K562 (cell line): ENCODE results near the gene C9orf50. TPM values are rescaled to one million over a fixed set of nuclear protein-coding genes. Genes with fewer than 3 reads are reported as not detected.
A peak's percentile ranks its signal among the peaks of the same experiment; 100 is the strongest.

Source experiments
- ATAC-seq: fragments of 200-7000 bp; cut with Tn5 transposase; 3 replicates; pipeline ENCODE4 v1.9.1; 2020; ENCODE audit warnings: moderate library complexity
- BruUV-seq: library from RNA; stranded (reverse); fragments of 400-500 nt; replicated peaks from 2 replicates; lab custom pipeline; 2021; lab: Mats Ljungman, UMichigan
- CTCF ChIA-PET: fragments of 300-600 bp; formaldehyde crosslinking; extraction: SDS; loops from one replicate; lab custom pipeline; 2021; ENCODE audit warnings: low intra/inter-chr PET ratio; lab: Yijun Ruan, JAX
- POLR2A ChIA-PET: fragments of 300-600, 350-650 bp; sonication (Branson Sonifier 250); formaldehyde crosslinking; extraction: SDS; loops from one replicate; lab custom pipeline; 2021; ENCODE audit warnings: antibody characterized with exemption, inconsistent platforms; lab: Yijun Ruan, JAX
- DNase-seq, 4 experiments: peaks; one replicate each; pipeline versions ENCODE4 v3.0.0 to v3.0.0-alpha.2; 2011 to 2018; ENCODE audit warnings: low spot score in 3 of 4, mixed read lengths in 3 of 4; ENCODE audit errors: extremely low read depth in 1 of 4
- FAIRE-seq: peaks from 2 replicates; lab custom pipeline; 2011; peaks lifted over from hg19 to GRCh38; lab: Jason Lieb, UNC
- H2AFZ ChIP-seq: 2 replicates; pipeline ENCODE4 v1.6.0; 2011; ENCODE audit warnings: low read depth, low read length, control low read depth, inconsistent platforms
- H3K27ac ChIP-seq: fragments of 200-600 bp; 3 replicates; pipeline ENCODE4 v1.8.0; 2011; ENCODE audit warnings: low read depth, mild to moderate bottlenecking, control low read depth, inconsistent platforms, low read length, moderate library complexity, mixed read lengths; ENCODE audit errors: extremely low read depth
- H3K27me3 ChIP-seq, 2 experiments: fragments of 300-600 bp in 1 of 2; 2 replicates in 1 of 2; 3 replicates in 1 of 2; pipeline versions ENCODE4 v1.6.0 to v1.8.0; 2011; ENCODE audit warnings: inconsistent platforms in 2 of 2, low read length in 2 of 2, mild to moderate bottlenecking in 1 of 2, mixed read lengths in 1 of 2, moderate library complexity in 1 of 2; ENCODE audit not compliant: control insufficient read depth in 2 of 2, insufficient read depth in 2 of 2
- H3K36me3 ChIP-seq: fragments of 300-600 bp; 3 replicates; pipeline ENCODE4 v1.8.0; 2011; ENCODE audit warnings: mild to moderate bottlenecking, low read length, inconsistent platforms; ENCODE audit not compliant: control insufficient read depth, insufficient read depth
- H3K4me1 ChIP-seq, 2 experiments: fragments of 200-600 bp in 1 of 2; replicated peaks in 1 of 2; 2 replicates in 1 of 2; 3 replicates in 1 of 2; pipeline versions ENCODE4 v1.5.1 to v1.8.0; 2011; ENCODE audit warnings: inconsistent platforms in 2 of 2, low read length in 2 of 2, mild to moderate bottlenecking in 1 of 2, mixed read lengths in 1 of 2, moderate library complexity in 1 of 2; ENCODE audit not compliant: control insufficient read depth in 2 of 2, insufficient read depth in 2 of 2
- H3K4me2 ChIP-seq: 2 replicates; pipeline ENCODE4 v1.6.1; 2011; ENCODE audit warnings: low read length, control low read depth, inconsistent platforms, mixed read lengths; ENCODE audit not compliant: insufficient read depth
- H3K4me3 ChIP-seq: fragments of 200-600 bp; sonication (generic), shearing (Covaris generic); 2 replicates; pipeline ENCODE4 v1.5.1; 2016; ENCODE audit warnings: control low read depth, inconsistent platforms
- H3K79me2 ChIP-seq: fragments of 200-600 bp; 3 replicates; pipeline ENCODE4 v1.8.0; 2011; ENCODE audit warnings: low read length, inconsistent platforms; ENCODE audit not compliant: control insufficient read depth, insufficient read depth
- H3K9ac ChIP-seq, 2 experiments: 2 replicates each; pipeline versions ENCODE4 v1.6.0 to v1.6.1; 2011; ENCODE audit warnings: low read depth in 2 of 2, low read length in 2 of 2, control low read depth in 1 of 2, inconsistent platforms in 1 of 2, mild to moderate bottlenecking in 1 of 2, mixed read lengths in 1 of 2; ENCODE audit not compliant: insufficient read depth in 1 of 2
- H3K9me1 ChIP-seq: one replicate; pipeline ENCODE4 v1.6.0; 2011; ENCODE audit warnings: inconsistent platforms, mild to moderate bottlenecking, low read length, moderate library complexity; ENCODE audit not compliant: control insufficient read depth, insufficient read depth
- H3K9me3 ChIP-seq: replicated peaks from 2 replicates; pipeline ENCODE4 v1.5.1; 2011; ENCODE audit warnings: low read depth, low read length, inconsistent platforms; ENCODE audit not compliant: control insufficient read depth, insufficient read depth
- H4K20me1 ChIP-seq: replicated peaks from 2 replicates; pipeline ENCODE4 v1.6.1; 2011; ENCODE audit warnings: low read length, inconsistent platforms, mixed read lengths; ENCODE audit not compliant: control insufficient read depth, insufficient read depth
- AFF4 ChIP-seq: sonication (generic); formaldehyde crosslinking; IDR thresholded peaks from 2 replicates; pipeline ENCODE4 v1.8.0; 2023; ENCODE audit warnings: mild to moderate bottlenecking, missing genetic modification reagents
- BCOR ChIP-seq: fragments of 450-650 bp; IDR thresholded peaks from 2 replicates; pipeline ENCODE4 v1.6.1; 2016
- CC2D1A ChIP-seq: fragments of 450-650 bp; IDR thresholded peaks from 2 replicates; pipeline ENCODE4 v1.6.1; 2017; ENCODE audit warnings: mild to moderate bottlenecking
- CEBPZ ChIP-seq: fragments of 150-350 bp; IDR thresholded peaks from 2 replicates; pipeline ENCODE4 v1.6.1; 2014; ENCODE audit warnings: low read depth, mild to moderate bottlenecking, low read length, borderline replicate concordance
- DPF2 ChIP-seq: fragments of 450-650 bp; IDR thresholded peaks from 2 replicates; pipeline ENCODE4 v1.6.1; 2016
- MBD2 ChIP-seq: sonication (generic); IDR thresholded peaks from 2 replicates; pipeline ENCODE4 v1.6.1; 2016; ENCODE audit warnings: low read depth, borderline replicate concordance
- MEF2D ChIP-seq: conservative IDR thresholded peaks from 2 replicates; pipeline ENCODE4 v1.6.1; 2016; ENCODE audit warnings: low read depth, missing genetic modification characterization, missing compliant biosample characterization
- MXI1 ChIP-seq: IDR thresholded peaks from 2 replicates; pipeline ENCODE4 v1.6.1; 2011; ENCODE audit warnings: low read depth, mild to moderate bottlenecking, improper control_type of control experiment, low read length
- TFAM ChIP-seq: fragments of 250-450 bp; sonication (Bioruptor Pico); conservative IDR thresholded peaks from 2 replicates; pipeline ENCODE4 v1.5.0; 2021; ENCODE audit warnings: mild to moderate bottlenecking, moderate library complexity
- THAP12 ChIP-seq: fragments of 250-450 bp; sonication (Bioruptor Pico); IDR thresholded peaks from 2 replicates; pipeline ENCODE4 v1.9.0; 2021; ENCODE audit warnings: mild to moderate bottlenecking, inconsistent platforms
- U2AF2 ChIP-seq: fragments of 200-400 bp; formaldehyde crosslinking; optimal IDR thresholded peaks from 2 replicates; pipeline ENCODE3; 2017; ENCODE audit warnings: low read depth, mild to moderate bottlenecking, low read length
- ZBTB9 ChIP-seq: fragments of 450-650 bp; formaldehyde crosslinking; IDR thresholded peaks from 2 replicates; pipeline ENCODE4 v1.4.0; 2020; ENCODE audit warnings: mild to moderate bottlenecking, moderate library complexity
- ZSCAN29 ChIP-seq: fragments of 450-650 bp; IDR thresholded peaks from 2 replicates; pipeline ENCODE4 v1.6.1; 2017
- WGBS: fragments of 100-300 bp; shearing (Covaris generic); methylation state at CpG from one replicate; pipeline ENCODE4 v1.1.6; 2016; ENCODE audit warnings: low coverage, mixed read lengths; ENCODE audit not compliant: insufficient coverage; ENCODE audit errors: missing lambda C conversion rate; 5-methylcytosine and 5-hydroxymethylcytosine counted together
- in situ Hi-C: fragments of 300-500 bp; cut with MboI; formaldehyde crosslinking; loops from 4 replicates; pipeline ENCODE4 v1.15.0; 2018; ENCODE audit warnings: inconsistent platforms, mixed read lengths
- intact Hi-C: fragments of 100-400 bp; cut with micrococcal nuclease; formaldehyde crosslinking; loops from 2 replicates; pipeline ENCODE4 v1.14.2; 2022
- polyA plus RNA-seq, 8 experiments: library from polyadenylated mRNA; depleted of rRNA in 4 of 8; stranded (reverse) in 5 of 8; unstranded in 3 of 8; fragments of >200 nt; fragmentation: Nextera tagmentation in 2 of 8; fragmentation: Illumina TruSeq in 1 of 8; extraction: Ambion mirVana in 2 of 8; extraction: Trizol in 1 of 8; gene quantifications; 2 replicates each; pipeline versions ENCODE4 v1.2.1 to v1.2.3, GENCODE V29; 2011 to 2014; ENCODE audit warnings: inconsistent platforms in 1 of 8, missing spikeins in 1 of 8
- total RNA-seq, 7 experiments: library from RNA; depleted of rRNA in 6 of 7; stranded (reverse); fragments of >200 nt in 6 of 7; fragmentation: Illumina TruSeq in 2 of 7; extraction: Trizol in 2 of 7; gene quantifications; 2 replicates each; pipeline versions ENCODE4 v1.2.1 to v1.2.3, GENCODE V29; 2011 to 2021; ENCODE audit warnings: low replicate concordance in 1 of 7

The C9orf50 gene
- total and polyA plus RNA-seq, 9 of the 15 experiments (the other 6 are each of a cell fraction or from before 2014, with no cell fraction given): not detected

GRCh38 chr9:129562917-129563316 is 58.0 kb downstream of the C9orf50 start:
- CTCF ChIA-PET: no interaction called here
- Histone ChIP-seq H3K4me1 (peaks cover 0 to 35% of the 10 kb centered on the region in 2 experiments; a peak in 4 of 5 replicates), H3K9ac (no peak overlapping the region), H3K9me1 (no peaks in the 10 kb centered on the region), H4K20me1 (no peaks in the 10 kb centered on the region), H3K4me2 (no peak overlapping the region), H3K36me3 (no peaks in the 10 kb centered on the region), H3K79me2 (no peaks in the 10 kb centered on the region), H3K4me3 (no peak overlapping the region), H2AFZ (no peak overlapping the region), H3K9me3 (no peaks in the 10 kb centered on the region), H3K27ac (no peak overlapping the region), H3K27me3 (no peaks in the 10 kb centered on the region)
- in situ Hi-C loops (loop anchor here (5.0 kb wide), 1 partner anchor 44 kb away; no protein-coding TSS in a partner anchor), intact Hi-C loops (no loop called here)
- no peak for ATAC-seq
- POLR2A ChIA-PET: interaction anchor here (1.2 kb wide), 1 partner anchor 17 kb away, joined by 3 read pairs; no protein-coding TSS in a partner anchor
- no peak for FAIRE-seq
- no peak for DNase-seq
- BruUV-seq: no TSS peak
- 5% methylated on average over 8 of the region's 8 CpGs for WGBS
- TF ChIP-seq BCOR: peak; percentile 69
- no peak for TF ChIP-seq U2AF2
- 0 out of 2 replicates have a peak, but pooled peaks have one; percentile 38 for TF ChIP-seq ZSCAN29
- TF ChIP-seq CEBPZ: no peak
- no peak for TF ChIP-seq MBD2
- no peak for TF ChIP-seq AFF4 (CRISPR knock-in tag)
- TF ChIP-seq TFAM (CRISPR knock-in tag): no peak
- no peak for TF ChIP-seq MEF2D (tag)
- TF ChIP-seq THAP12 (CRISPR knock-in tag): no peak
- TF ChIP-seq CC2D1A: no peak
- no peak for TF ChIP-seq ZBTB9 (CRISPR knock-in tag)
- TF ChIP-seq DPF2: no peak
- TF ChIP-seq MXI1: no peak
